ENCODE results near the gene SCAMP4.

GRCh38 chr19:1871630-1872029 is 33.6 kb upstream of the SCAMP4 start:
- TF ChIP-seq ZMYM3 (CRISPR knock-in tag; IDR thresholded peaks at IDR 0.05) (no peak), KLF6 (CRISPR knock-in tag; IDR thresholded peaks at IDR 0.05) (no peak), RNF2 (conservative IDR thresholded peaks at IDR 0.05; ENCODE audit: low read depth) (no peak), ZFP37 (CRISPR knock-in tag; IDR thresholded peaks at IDR 0.05; ENCODE audit: borderline replicate concordance) (no peak), ZNF331 (CRISPR knock-in tag; IDR thresholded peaks at IDR 0.05) (no peak), BRCA1 (CRISPR knock-in tag; IDR thresholded peaks at IDR 0.05) (no peak), ZNF563 (CRISPR knock-in tag; IDR thresholded peaks at IDR 0.05) (no peak)
- TF ChIP-seq, protein P1, sequence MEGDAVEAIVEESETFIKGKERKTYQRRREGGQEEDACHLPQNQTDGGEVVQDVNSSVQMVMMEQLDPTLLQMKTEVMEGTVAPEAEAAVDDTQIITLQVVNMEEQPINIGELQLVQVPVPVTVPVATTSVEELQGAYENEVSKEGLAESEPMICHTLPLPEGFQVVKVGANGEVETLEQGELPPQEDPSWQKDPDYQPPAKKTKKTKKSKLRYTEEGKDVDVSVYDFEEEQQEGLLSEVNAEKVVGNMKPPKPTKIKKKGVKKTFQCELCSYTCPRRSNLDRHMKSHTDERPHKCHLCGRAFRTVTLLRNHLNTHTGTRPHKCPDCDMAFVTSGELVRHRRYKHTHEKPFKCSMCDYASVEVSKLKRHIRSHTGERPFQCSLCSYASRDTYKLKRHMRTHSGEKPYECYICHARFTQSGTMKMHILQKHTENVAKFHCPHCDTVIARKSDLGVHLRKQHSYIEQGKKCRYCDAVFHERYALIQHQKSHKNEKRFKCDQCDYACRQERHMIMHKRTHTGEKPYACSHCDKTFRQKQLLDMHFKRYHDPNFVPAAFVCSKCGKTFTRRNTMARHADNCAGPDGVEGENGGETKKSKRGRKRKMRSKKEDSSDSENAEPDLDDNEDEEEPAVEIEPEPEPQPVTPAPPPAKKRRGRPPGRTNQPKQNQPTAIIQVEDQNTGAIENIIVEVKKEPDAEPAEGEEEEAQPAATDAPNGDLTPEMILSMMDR (CRISPR knock-in tag; IDR thresholded peaks at IDR 0.05), result no peak

All from HepG2 (cell line).